RWPE2 (cell line): ENCODE results near the gene UBL7.

ENCODE experiments used
- ATAC-seq: fragments of 200-7000 bp; cut with Tn5 transposase; 3 replicates; pipeline ENCODE4 v1.9.1; 2021; ENCODE audit warnings: low read depth
- DNase-seq: peaks from one replicate; pipeline ENCODE4 v3.0.0-alpha.2; 2020; ENCODE audit warnings: low spot score
- H3K27ac ChIP-seq: fragments of 450-650 bp; 2 replicates; pipeline ENCODE4 v1.5.1; 2017; ENCODE audit warnings: mild to moderate bottlenecking; ENCODE audit not compliant: poor library complexity, severe bottlenecking
- H3K27me3 ChIP-seq: fragments of 250-450 bp; sonication (Bioruptor Pico); 2 replicates; pipeline ENCODE4 v1.5.1; 2021; ENCODE audit warnings: mild to moderate bottlenecking, moderate library complexity; ENCODE audit not compliant: insufficient read depth, poor library complexity, severe bottlenecking
- H3K36me3 ChIP-seq: fragments of 250-450 bp; sonication (Bioruptor Pico); 2 replicates; pipeline ENCODE4 v1.5.1; 2020; ENCODE audit warnings: low read depth, mild to moderate bottlenecking, moderate library complexity
- H3K4me1 ChIP-seq: fragments of 250-450 bp; sonication (Bioruptor Pico); 2 replicates; pipeline ENCODE4 v1.5.1; 2021; ENCODE audit warnings: mild to moderate bottlenecking, moderate library complexity; ENCODE audit not compliant: insufficient read depth, poor library complexity, severe bottlenecking
- H3K4me3 ChIP-seq: fragments of 250-450 bp; sonication (Bioruptor Pico); 2 replicates; pipeline ENCODE4 v1.5.1; 2021; ENCODE audit warnings: mild to moderate bottlenecking, moderate library complexity; ENCODE audit not compliant: severe bottlenecking
- H3K9me3 ChIP-seq: fragments of 250-450 bp; sonication (Bioruptor Pico); 2 replicates; pipeline ENCODE4 v1.5.1; 2021; ENCODE audit warnings: mild to moderate bottlenecking, moderate library complexity; ENCODE audit not compliant: severe bottlenecking
- TF ChIP-seq, protein P1 (sequence below): fragments of 450-650 bp; IDR thresholded peaks from one replicate; pipeline ENCODE4 v1.5.1; 2017; ENCODE audit warnings: mild to moderate bottlenecking, moderate library complexity; ENCODE audit not compliant: poor library complexity, severe bottlenecking

The UBL7 gene

DNA sequence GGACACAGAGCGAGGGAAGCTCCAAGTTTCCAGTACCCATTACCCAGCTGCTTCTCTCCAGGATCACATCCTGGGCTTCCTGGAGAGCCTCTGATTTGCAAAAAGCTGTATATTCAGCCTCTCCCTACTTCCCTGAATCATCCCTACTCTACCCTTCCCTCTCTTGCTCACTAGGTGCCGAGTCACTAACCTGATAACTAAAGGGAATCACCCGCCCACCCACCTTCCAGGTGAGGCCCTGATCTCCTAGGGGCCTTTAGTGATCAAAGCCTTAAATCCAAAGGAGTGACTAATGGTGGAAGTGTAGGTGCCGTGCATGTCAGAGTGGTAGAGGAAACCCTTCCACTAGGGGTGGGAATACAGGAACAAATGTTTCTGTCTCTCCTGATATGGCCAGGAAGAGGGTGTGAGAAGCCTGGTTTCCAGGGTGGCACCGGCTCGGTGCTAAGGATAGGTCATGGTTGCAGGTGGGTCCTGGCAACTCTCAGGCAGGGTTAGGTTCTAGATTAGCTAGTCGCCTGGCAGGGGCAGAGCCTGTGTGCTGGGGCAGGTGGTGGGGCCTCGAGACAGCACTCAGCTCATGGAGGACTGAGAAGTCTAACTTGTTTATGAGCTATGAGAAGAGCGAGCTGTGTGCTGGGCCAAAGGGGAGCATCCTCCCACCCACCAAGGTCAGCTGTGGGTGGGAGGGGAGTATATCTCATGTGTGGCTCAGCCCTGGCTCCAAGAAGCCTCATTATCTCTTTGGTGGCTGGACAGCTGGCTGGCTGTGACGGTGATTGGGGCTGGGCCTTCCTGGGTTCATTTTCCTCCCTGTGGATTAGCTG is 37.3 kb downstream of the UBL7 start:
- ATAC-seq = peak; percentile 54
- H3K27ac ChIP-seq = peak overlapping the region; percentile 95
- no peak for DNase-seq
- H3K4me1 ChIP-seq = peaks cover 62% of the 10 kb centered on the region
- H3K27me3 ChIP-seq = no peaks in the 10 kb centered on the region
- no peak overlapping the region for H3K4me3 ChIP-seq
- H3K9me3 ChIP-seq = no peaks in the 10 kb centered on the region
- TF ChIP-seq, protein P1, sequence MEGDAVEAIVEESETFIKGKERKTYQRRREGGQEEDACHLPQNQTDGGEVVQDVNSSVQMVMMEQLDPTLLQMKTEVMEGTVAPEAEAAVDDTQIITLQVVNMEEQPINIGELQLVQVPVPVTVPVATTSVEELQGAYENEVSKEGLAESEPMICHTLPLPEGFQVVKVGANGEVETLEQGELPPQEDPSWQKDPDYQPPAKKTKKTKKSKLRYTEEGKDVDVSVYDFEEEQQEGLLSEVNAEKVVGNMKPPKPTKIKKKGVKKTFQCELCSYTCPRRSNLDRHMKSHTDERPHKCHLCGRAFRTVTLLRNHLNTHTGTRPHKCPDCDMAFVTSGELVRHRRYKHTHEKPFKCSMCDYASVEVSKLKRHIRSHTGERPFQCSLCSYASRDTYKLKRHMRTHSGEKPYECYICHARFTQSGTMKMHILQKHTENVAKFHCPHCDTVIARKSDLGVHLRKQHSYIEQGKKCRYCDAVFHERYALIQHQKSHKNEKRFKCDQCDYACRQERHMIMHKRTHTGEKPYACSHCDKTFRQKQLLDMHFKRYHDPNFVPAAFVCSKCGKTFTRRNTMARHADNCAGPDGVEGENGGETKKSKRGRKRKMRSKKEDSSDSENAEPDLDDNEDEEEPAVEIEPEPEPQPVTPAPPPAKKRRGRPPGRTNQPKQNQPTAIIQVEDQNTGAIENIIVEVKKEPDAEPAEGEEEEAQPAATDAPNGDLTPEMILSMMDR = peak; percentile 23
- H3K36me3 ChIP-seq = peaks cover 10% of the 10 kb centered on the region; the same call in 1 of the 2 replicates

DNA sequence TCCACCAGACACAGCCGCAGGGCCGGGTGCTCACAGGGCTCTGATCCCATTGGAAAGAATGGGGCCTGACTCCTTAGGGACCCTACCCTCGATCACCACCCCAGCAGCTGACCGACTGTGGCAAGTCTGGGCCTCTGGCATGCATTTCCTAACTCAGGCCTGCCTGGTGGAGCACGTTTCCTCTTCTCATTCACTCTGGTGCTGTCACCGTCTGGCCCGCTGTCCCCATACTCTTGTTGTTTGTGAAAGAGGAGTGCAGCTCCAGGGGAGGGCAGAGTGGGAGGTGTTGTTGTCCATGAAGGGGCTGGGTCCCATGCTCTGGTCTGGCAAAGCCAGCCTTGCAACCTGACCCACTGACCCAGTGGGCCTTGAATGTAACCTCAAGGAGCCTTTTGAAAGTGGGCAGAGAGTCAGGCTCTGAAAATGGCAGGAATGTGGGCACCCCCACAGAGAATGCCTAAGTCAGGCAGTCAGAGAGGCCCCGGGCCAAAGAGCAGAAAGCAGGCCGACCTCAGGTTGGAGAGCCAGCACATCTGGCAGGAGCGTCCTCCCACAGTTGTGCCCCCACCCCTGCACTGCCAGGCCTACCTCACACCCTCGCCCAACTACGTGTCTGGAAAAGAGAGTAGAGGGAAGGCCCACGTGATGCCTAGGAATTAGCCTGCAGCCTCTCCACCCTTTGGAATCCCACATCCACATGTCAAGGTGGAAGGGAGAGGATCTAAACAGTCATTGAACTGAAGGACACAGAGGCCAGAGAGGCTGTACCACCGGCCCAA is 38.1 kb downstream of the UBL7 start:
- Histone ChIP-seq H3K4me3 (no peak overlapping the region), H3K27me3 (no peaks in the 10 kb centered on the region), H3K27ac (peak overlapping the region; percentile 95), H3K36me3 (peaks cover 8% of the 10 kb centered on the region; the same call in 1 of the 2 replicates), H3K4me1 (peaks cover 70% of the 10 kb centered on the region), H3K9me3 (no peaks in the 10 kb centered on the region)
- TF ChIP-seq, protein P1 = no peak
- DNase-seq (peak; percentile 100), ATAC-seq (peak; percentile 82)

DNA sequence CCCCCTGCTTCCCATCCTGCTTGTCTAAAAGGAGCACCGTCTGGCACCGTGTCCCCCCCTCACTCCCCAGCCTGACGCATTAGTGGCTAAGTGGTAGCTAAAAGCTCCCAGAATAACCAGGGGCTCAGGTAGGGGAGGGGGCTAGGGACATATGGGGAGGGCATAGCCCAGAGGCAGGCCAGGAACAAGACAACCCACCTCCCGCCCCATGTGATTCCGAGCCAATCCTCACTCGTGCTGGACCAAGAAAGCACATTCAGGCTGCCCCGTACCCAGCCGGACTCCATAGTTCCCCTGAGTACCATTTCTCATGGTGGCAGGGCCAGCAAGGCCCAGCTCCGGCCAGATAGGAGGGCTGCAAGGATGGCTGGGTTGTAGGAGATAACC is 38.7 kb downstream of the UBL7 start:
- H3K27ac ChIP-seq = peak overlapping the region; percentile 95
- peaks cover 10% of the 10 kb centered on the region for H3K36me3 ChIP-seq
- H3K4me3 ChIP-seq = no peak overlapping the region
- ATAC-seq (no peak), DNase-seq (no peak)
- no peaks in the 10 kb centered on the region for H3K9me3 ChIP-seq
- TF ChIP-seq, protein P1 = no peak
- no peaks in the 10 kb centered on the region for H3K27me3 ChIP-seq
- H3K4me1 ChIP-seq = peaks cover 76% of the 10 kb centered on the region

DNA sequence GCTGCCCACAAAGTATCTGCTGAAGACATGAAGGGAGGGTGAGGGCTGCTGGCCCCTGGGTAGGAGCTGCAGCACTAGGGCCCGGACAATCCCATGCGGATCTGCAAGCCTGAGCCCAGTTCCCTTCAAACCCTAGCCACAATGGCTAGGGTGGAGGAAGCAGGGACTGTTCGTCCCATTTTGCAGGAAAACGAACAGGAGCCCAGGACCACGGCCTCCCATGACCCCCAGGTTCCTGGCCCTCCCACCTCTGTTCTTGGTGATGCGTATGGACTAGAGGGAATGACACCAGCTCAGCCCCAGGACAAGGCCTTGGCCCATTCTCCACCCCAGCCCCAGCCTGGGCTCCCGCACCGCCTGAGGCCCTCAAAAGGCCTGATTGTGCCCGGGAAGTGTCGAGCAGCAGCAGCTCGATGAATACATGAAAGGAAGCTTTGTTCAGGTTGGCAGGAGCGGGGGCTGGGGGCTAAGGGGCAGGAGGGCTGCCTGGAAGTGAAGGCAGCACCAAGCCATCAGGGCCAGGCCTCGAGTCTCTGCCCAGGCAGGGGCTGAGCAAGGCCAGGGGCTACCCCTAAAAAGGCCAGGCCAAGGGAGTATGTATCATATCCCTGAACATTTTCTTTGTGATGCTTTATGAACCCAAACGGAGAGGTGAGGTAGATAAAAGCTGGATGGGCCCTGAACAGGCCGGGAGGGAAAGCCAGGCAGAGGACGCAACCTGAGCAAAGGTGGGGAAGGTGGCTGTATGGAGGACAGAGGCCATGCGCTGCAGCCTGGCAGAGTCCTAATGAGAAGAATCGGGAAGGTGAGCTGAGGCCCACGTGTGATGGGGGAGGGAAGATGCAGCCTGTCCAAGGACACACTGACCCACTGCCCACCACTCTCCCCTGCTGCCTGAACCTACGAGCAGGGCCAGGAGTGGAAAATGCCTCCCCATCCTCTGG is 39.4 kb downstream of the UBL7 start:
- peak overlapping the region; percentile 95 for H3K27ac ChIP-seq
- DNase-seq = no peak
- H3K4me1 ChIP-seq = peaks cover 82% of the 10 kb centered on the region
- H3K27me3 ChIP-seq = no peaks in the 10 kb centered on the region
- ATAC-seq = no peak
- TF ChIP-seq, protein P1 = no peak
- H3K4me3 ChIP-seq = no peak overlapping the region
- H3K9me3 ChIP-seq = no peaks in the 10 kb centered on the region
- H3K36me3 ChIP-seq = peaks cover 17% of the 10 kb centered on the region
